Renal cortex interstitium (tissue), 11 donors: ENCODE results near the gene GPR152. TPM values are rescaled to one million over a fixed set of nuclear protein-coding genes. Genes with fewer than 3 reads are reported as not detected.
"Not testable (repeated sequence)": the region's sequence is repeated elsewhere in the genome, so short reads cannot be mapped to it uniquely, and the experiment has no call there.

Experiments
- DNase-seq, 11 donors: peaks; one replicate each; pipeline ENCODE4 v3.0.0-alpha.2; 2013; ENCODE audit warnings: low read depth in 9 of 11, low spot score in 4 of 11; ENCODE audit errors: extremely low read depth in 1 of 11
- polyA plus RNA-seq, 3 donors: library from polyadenylated mRNA; unstranded; fragments of 120-200 nt; gene quantifications; one replicate each; pipeline ENCODE4 v1.2.1, GENCODE V29; 2013; ENCODE audit not compliant: insufficient read length in 3 of 3

The GPR152 gene
- polyA plus RNA-seq, 3 donors: not detected

- DNase-seq: no peak
Observed at GRCh38 chr11:67432655-67433349, 19.7 kb downstream of the GPR152 start.

GRCh38 chr11:67431346-67432249 is 20.9 kb downstream of the GPR152 start:
- no peak for DNase-seq

- no peak for DNase-seq
Observed at GRCh38 chr11:67429722-67430121, 22.8 kb downstream of the GPR152 start.

- DNase-seq: no peak
Observed at GRCh38 chr11:67429038-67429668, 23.4 kb downstream of the GPR152 start.

GRCh38 chr11:67428052-67429001 is 24.2 kb downstream of the GPR152 start, which contains the start of gene RPS6KB2:
Gene RPS6KB2 (plus strand): TSS chr11:67428494. CDS start chr11:67428546, 52 bp downstream.
- peak; percentile 94 to 99 (median 97) for DNase-seq

GRCh38 chr11:67427364-67427859 is 25.1 kb downstream of the GPR152 start:
- not testable (repeated sequence) for DNase-seq

- no peak for DNase-seq
Observed at GRCh38 chr11:67423891-67424613, 28.5 kb downstream of the GPR152 start.

GRCh38 chr11:67423466-67423865 is 29.1 kb downstream of the GPR152 start:
- no peak for DNase-seq

GRCh38 chr11:67422891-67423290 is 29.6 kb downstream of the GPR152 start:
- DNase-seq: no peak

GRCh38 chr11:67421430-67422031 is 31.0 kb downstream of the GPR152 start:
- DNase-seq: no peak

GRCh38 chr11:67420646-67421429 is 31.7 kb downstream of the GPR152 start:
- peak; percentile 71 to 94 (median 91) for DNase-seq

GRCh38 chr11:67420147-67420645 is 32.3 kb downstream of the GPR152 start:
- DNase-seq: no peak

- DNase-seq: no peak
Observed at GRCh38 chr11:67419325-67420049, 33.0 kb downstream of the GPR152 start.

GRCh38 chr11:67418476-67419281 is 33.9 kb downstream of the GPR152 start:
- DNase-seq: no peak

GRCh38 chr11:67417425-67417824 is 35.1 kb downstream of the GPR152 start:
- no peak for DNase-seq
